Prostate gland (tissue), 2 donors: ENCODE results near the gene GPR155. TPM values are rescaled to one million over a fixed set of nuclear protein-coding genes. Genes with fewer than 3 reads are reported as not detected.
A peak's percentile ranks its signal among the peaks of the same experiment; 100 is the strongest.
"Not testable (repeated sequence)": the region's sequence is repeated elsewhere in the genome, so short reads cannot be mapped to it uniquely, and the experiment has no call there.

Experiments used
- DNase-seq: peaks from one replicate; pipeline ENCODE4 v3.0.0-alpha.2; 2019; ENCODE audit warnings: low spot score
- H3K27ac ChIP-seq, 2 donors: fragments of 200-600 bp; sonication (generic); 2 replicates each; pipeline ENCODE4 v1.5.1; 2017 to 2019
- H3K27me3 ChIP-seq: fragments of 200-600 bp; sonication (generic); replicated peaks from 2 replicates; pipeline ENCODE4 v1.5.1; 2019; ENCODE audit not compliant: insufficient read depth
- H3K36me3 ChIP-seq, 2 donors: fragments of 200-600 bp; sonication (generic); 1 replicate in 1 of 2; 2 replicates in 1 of 2; pipeline versions ENCODE4 v1.5.1 to v1.8.1; 2017 to 2019
- H3K4me1 ChIP-seq: fragments of 200-600 bp; sonication (generic); replicated peaks from 2 replicates; pipeline ENCODE4 v1.5.1; 2019
- H3K4me3 ChIP-seq, 2 donors: fragments of 200-600 bp; sonication (generic); 2 replicates each; pipeline ENCODE4 v1.5.1; 2017 to 2019
- H3K9me3 ChIP-seq: fragments of 200-600 bp; sonication (generic); 2 replicates; pipeline ENCODE4 v1.5.1; 2017
- POLR2A ChIP-seq: fragments of 450-650 bp; IDR thresholded peaks from one replicate; pipeline ENCODE4 v1.6.1; 2016; ENCODE audit warnings: antibody characterized with exemption, mild to moderate bottlenecking
- POLR2AphosphoS5 ChIP-seq: sonication (generic); formaldehyde crosslinking; IDR thresholded peaks from one replicate; pipeline ENCODE4 v1.6.1; 2017; ENCODE audit warnings: antibody characterized with exemption
- WGBS: methylation state at CpG from one replicate; pipeline ENCODE4 v1.1.5; 2018; 5-methylcytosine and 5-hydroxymethylcytosine counted together
- intact Hi-C: fragments of 100-400 bp; cut with DNase I; formaldehyde crosslinking; loops from one replicate; pipeline ENCODE4 v1.14.2; 2022
- total RNA-seq, 2 donors: library from RNA; depleted of rRNA; stranded (reverse); fragments of >200 nt; gene quantifications; one replicate each; pipeline ENCODE4 v1.1.0, GENCODE V29; 2016
- TF ChIP-seq, protein P1 (sequence below), 4 experiments: fragments of 200-600 bp in 2 of 4; fragments of 450-650 bp in 2 of 4; sonication (generic) in 2 of 4; IDR thresholded peaks; 1 replicate in 3 of 4; 2 replicates in 1 of 4; pipeline ENCODE4 v1.5.1; 2016 to 2019; ENCODE audit warnings: antibody characterized with exemption in 4 of 4, mild to moderate bottlenecking in 2 of 4, moderate library complexity in 2 of 4

Gene GPR155
- total RNA-seq, 2 donors from 2014 or later, result 3.7 to 4.5 TPM

DNA sequence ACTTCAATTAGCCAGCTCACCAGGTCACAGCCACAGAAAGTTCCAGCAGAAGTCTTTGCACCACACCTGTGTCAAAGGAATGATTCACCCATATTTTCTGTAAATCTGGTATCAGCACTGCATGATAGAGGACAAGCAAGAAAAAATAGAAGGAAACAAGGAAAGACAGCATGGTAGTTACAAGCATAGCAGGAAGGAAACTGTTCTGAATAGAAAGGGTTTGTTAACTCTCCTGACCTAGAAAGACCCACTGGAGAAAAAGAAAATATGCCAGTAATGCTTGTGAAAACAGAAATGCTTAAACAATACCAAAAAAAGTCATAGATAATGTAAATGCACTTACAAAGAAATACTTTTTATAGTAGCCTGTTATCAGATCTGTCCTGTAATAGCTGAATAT is 50.5 kb downstream of the GPR155 start:
- H3K9me3 ChIP-seq, result no peaks in the 10 kb centered on the region
- TF ChIP-seq POLR2A (no peak), POLR2AphosphoS5 (no peak)
- TF ChIP-seq, protein P1, sequence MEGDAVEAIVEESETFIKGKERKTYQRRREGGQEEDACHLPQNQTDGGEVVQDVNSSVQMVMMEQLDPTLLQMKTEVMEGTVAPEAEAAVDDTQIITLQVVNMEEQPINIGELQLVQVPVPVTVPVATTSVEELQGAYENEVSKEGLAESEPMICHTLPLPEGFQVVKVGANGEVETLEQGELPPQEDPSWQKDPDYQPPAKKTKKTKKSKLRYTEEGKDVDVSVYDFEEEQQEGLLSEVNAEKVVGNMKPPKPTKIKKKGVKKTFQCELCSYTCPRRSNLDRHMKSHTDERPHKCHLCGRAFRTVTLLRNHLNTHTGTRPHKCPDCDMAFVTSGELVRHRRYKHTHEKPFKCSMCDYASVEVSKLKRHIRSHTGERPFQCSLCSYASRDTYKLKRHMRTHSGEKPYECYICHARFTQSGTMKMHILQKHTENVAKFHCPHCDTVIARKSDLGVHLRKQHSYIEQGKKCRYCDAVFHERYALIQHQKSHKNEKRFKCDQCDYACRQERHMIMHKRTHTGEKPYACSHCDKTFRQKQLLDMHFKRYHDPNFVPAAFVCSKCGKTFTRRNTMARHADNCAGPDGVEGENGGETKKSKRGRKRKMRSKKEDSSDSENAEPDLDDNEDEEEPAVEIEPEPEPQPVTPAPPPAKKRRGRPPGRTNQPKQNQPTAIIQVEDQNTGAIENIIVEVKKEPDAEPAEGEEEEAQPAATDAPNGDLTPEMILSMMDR (IDR thresholded peaks at IDR 0.05), result no peak

DNA sequence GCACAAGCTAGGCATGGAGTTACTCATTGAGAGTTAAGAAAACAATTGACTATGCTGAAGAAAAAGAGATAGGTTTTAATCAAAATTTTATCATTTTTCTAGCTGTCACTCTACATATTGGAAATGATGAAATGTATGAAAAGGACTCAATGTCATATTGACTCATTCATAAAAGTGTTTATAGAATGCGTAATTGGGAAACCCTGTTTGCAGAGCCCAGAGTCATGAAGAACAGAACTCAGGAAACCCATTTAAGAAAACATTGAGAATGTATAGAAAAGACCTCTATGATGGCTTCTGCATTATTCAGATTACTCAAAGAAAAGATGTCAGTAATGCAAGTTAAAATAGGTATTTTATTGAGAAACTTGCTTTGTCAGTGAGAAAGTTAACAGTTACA is 54.9 kb downstream of the GPR155 start:
- intact Hi-C loops, result no loop called here
- H3K4me3 ChIP-seq, result no peak overlapping the region
- no peak overlapping the region for H3K27ac ChIP-seq
- TF ChIP-seq, protein P1 (IDR thresholded peaks at IDR 0.05), result no peak
- TF ChIP-seq POLR2AphosphoS5 (no peak), POLR2A (no peak)
- H3K27me3 ChIP-seq, result no peaks in the 10 kb centered on the region
- no peaks in the 10 kb centered on the region for H3K9me3 ChIP-seq
- 98% methylated on average over 1 of the region's 1 CpG for WGBS
- H3K4me1 ChIP-seq, result no peaks in the 10 kb centered on the region
- no peak for DNase-seq
- H3K36me3 ChIP-seq, result no peaks in the 10 kb centered on the region

More for the DNA sequence above, 50.5 kb downstream of the GPR155 start:
- Histone ChIP-seq H3K36me3 (no peaks in the 10 kb centered on the region), H3K4me1 (no peaks in the 10 kb centered on the region), H3K27ac (no peak overlapping the region), H3K27me3 (no peaks in the 10 kb centered on the region), H3K4me3 (no peak overlapping the region)
- intact Hi-C loops, result no loop called here
- no peak for DNase-seq

DNA sequence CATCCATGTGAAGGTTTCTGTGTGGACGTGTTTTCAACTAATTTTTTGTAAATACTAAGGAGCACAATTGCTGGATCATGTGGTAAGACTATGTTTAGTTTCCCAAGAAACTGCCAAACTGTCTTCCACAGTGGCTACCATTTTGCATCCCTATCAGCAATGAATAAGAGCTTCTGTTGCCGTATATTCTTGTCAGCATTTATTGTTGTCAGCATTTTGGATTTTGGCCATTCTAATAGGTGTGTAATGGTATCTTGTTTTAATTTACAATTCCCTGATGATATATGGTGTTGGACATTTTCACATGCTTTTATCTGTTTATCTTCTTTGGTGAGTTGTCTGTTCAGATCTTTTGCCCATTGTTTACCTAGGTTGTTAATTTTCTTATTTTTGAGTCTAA is 56.8 kb downstream of the GPR155 start:
- intact Hi-C loops, result no loop called here
- Histone ChIP-seq H3K4me1 (no peaks in the 10 kb centered on the region), H3K36me3 (no peaks in the 10 kb centered on the region), H3K9me3 (no peaks in the 10 kb centered on the region), H3K27me3 (no peaks in the 10 kb centered on the region), H3K27ac (no peak overlapping the region), H3K4me3 (no peak overlapping the region)
- TF ChIP-seq POLR2A, result no peak
- no peak for TF ChIP-seq POLR2AphosphoS5
- TF ChIP-seq, protein P1 (IDR thresholded peaks at IDR 0.05), result no peak
- no peak for DNase-seq
- WGBS, result 91% methylated on average over 2 of the region's 2 CpGs

DNA sequence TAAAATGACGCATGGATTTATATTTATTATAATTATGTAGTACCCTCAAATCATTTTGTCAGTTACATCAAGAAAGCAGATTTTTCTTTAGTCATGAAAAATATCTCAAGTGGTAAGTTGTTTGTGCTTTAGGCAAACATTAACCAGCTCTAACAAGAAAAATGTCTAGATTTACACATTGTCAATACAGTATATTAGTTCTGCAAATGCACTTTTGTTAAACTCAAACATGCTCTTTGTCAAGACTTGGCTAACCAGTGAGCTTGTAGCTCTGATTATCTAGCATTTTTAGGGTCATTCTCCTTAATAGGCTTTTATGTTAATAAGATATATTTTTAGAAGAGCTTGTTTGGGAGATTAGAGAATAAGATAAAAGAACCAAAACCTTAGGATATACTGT is 58.6 kb downstream of the GPR155 start:
- no peaks in the 10 kb centered on the region for H3K4me1 ChIP-seq
- H3K9me3 ChIP-seq, result no peaks in the 10 kb centered on the region
- no peak overlapping the region for H3K4me3 ChIP-seq
- no peaks in the 10 kb centered on the region for H3K36me3 ChIP-seq
- 73% methylated on average over 1 of the region's 1 CpG for WGBS
- DNase-seq, result no peak
- H3K27ac ChIP-seq, result no peak overlapping the region
- H3K27me3 ChIP-seq, result no peaks in the 10 kb centered on the region
- intact Hi-C loops, result no loop called here
- TF ChIP-seq POLR2A, result no peak
- no peak for TF ChIP-seq POLR2AphosphoS5
- TF ChIP-seq, protein P1 (IDR thresholded peaks at IDR 0.05), result no peak

DNA sequence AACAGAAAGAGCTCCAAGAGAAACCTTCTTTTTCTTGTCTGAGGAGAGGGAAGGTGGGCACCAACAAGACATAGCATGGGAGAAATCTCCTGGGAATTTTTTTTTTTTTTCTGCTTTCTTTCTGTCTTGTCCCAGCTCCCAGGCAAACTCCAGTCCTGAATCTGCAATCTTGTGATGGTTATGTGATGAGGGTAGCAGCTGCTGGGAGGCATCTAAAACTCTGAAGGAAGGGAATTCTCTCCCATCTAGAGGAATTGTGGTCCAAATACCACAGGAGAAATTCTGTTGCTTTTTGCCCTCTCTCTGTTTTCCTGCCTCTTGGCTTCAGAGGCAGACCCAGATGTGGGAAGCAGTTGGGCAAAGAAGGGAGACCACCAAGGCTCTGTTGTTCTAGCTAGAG is 74.6 kb downstream of the GPR155 start:
- no peak for DNase-seq
- H3K4me1 ChIP-seq, result no peaks in the 10 kb centered on the region

DNA sequence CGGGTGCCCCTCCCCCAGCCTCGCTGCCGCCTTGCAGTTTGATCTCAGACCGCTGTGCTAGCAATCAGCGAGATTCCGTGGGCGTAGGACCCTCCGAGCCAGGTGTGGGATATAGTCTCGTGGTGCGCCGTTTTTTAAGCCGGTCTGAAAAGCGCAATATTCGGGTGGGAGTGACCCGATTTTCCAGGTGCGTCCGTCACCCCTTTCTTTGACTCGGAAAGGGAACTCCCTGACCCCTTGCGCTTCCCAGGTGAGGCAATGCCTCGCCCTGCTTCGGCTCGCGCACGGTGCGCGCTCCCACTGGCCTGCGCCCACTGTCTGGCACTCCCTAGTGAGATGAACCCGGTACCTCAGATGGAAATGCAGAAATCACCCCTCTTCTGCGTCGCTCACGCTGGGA is 76.8 kb downstream of the GPR155 start:
- 64% methylated on average over 4 of the region's 31 CpGs for WGBS
- Histone ChIP-seq H3K27ac (peak overlapping the region in 1 of 2 donors; percentile 42), H3K4me3 (peak overlapping the region in 1 of 2 donors; percentile 26)
- H3K36me3 ChIP-seq, H3K4me1 ChIP-seq, DNase-seq, H3K9me3 ChIP-seq, intact Hi-C loops, H3K27me3 ChIP-seq: not testable (repeated sequence)

More for the DNA sequence above, 74.6 kb downstream of the GPR155 start:
- no peak for TF ChIP-seq POLR2A
- TF ChIP-seq, protein P1 (IDR thresholded peaks at IDR 0.05), result no peak
- no peak for TF ChIP-seq POLR2AphosphoS5
- Histone ChIP-seq H3K4me3 (no peak overlapping the region), H3K27me3 (no peaks in the 10 kb centered on the region), H3K9me3 (no peaks in the 10 kb centered on the region), H3K36me3 (no peaks in the 10 kb centered on the region), H3K27ac (no peak overlapping the region)
- intact Hi-C loops, result no loop called here
